PC-3 (cell line): ENCODE results near the gene CYB561D2. TPM values are rescaled to one million over a fixed set of nuclear protein-coding genes. Genes with fewer than 3 reads are reported as not detected.
A peak's percentile ranks its signal among the peaks of the same experiment; 100 is the strongest.

Experiments
- ATAC-seq: fragments of 200-7000 bp; cut with Tn5 transposase; 2 replicates; pipeline ENCODE4 v1.9.1; 2020; ENCODE audit warnings: mild to moderate bottlenecking, moderate library complexity
- BruUV-seq: library from RNA; stranded (reverse); fragments of 400-500 nt; replicated peaks from 2 replicates; lab custom pipeline; 2021; lab: Mats Ljungman, UMichigan
- CTCF ChIA-PET: fragments of 300-600 bp; sonication (Branson Sonifier 250); formaldehyde crosslinking; loops from one replicate; lab custom pipeline; 2022; ENCODE audit warnings: antibody characterized with exemption; lab: Charles Lee
- POLR2A ChIA-PET: fragments of 300-600 bp; sonication (Branson Sonifier 250); formaldehyde crosslinking; loops from one replicate; lab custom pipeline; 2022; ENCODE audit warnings: antibody characterized with exemption; ENCODE audit not compliant: unreplicated experiment; lab: Charles Lee
- DNase-seq: peaks from one replicate; pipeline ENCODE4 v3.0.0-alpha.2; 2015
- H2AFZ ChIP-seq: fragments of 300-600 bp; sonication (generic); 2 replicates; pipeline ENCODE4 v1.6.0; 2016; ENCODE audit warnings: antibody characterized with exemption, low read length
- H3F3A ChIP-seq: fragments of 300-600 bp; sonication (generic); one replicate; pipeline ENCODE4 v1.6.0; 2017; ENCODE audit warnings: antibody characterized with exemption, low read length, control low read depth, mild to moderate bottlenecking; ENCODE audit not compliant: unreplicated experiment
- H3K27ac ChIP-seq: fragments of 300-600 bp; sonication (generic); 2 replicates; pipeline ENCODE4 v1.5.1; 2016; ENCODE audit warnings: mild to moderate bottlenecking, low read length
- H3K27me3 ChIP-seq: fragments of 300-600 bp; sonication (generic); 2 replicates; pipeline ENCODE4 v1.6.1; 2016; ENCODE audit warnings: low read length, mixed read lengths
- H3K36me3 ChIP-seq: fragments of 300-600 bp; sonication (generic); 2 replicates; pipeline ENCODE4 v1.6.1; 2016; ENCODE audit warnings: low read depth, mixed run types, low read length, mixed read lengths
- H3K4me1 ChIP-seq: fragments of 300-600 bp; sonication (generic); 2 replicates; pipeline ENCODE4 v1.5.1; 2016; ENCODE audit warnings: low read length; ENCODE audit not compliant: insufficient read depth
- H3K4me2 ChIP-seq: fragments of 300-600 bp; sonication (generic); 2 replicates; pipeline ENCODE4 v1.6.0; 2016; ENCODE audit warnings: low read length
- H3K4me3 ChIP-seq: fragments of 300-600 bp; sonication (generic); 2 replicates; pipeline ENCODE4 v1.5.1; 2016; ENCODE audit warnings: mild to moderate bottlenecking, low read length, mixed read lengths
- H3K79me2 ChIP-seq: fragments of 300-600 bp; sonication (generic); 2 replicates; pipeline ENCODE4 v1.6.1; 2017; ENCODE audit warnings: low read length, mixed read lengths
- H3K9ac ChIP-seq: fragments of 300-600 bp; sonication (generic); 2 replicates; pipeline ENCODE4 v1.6.0; 2016; ENCODE audit warnings: mild to moderate bottlenecking, low read length
- H3K9me2 ChIP-seq: fragments of 300-600 bp; sonication (generic); replicated peaks from 2 replicates; pipeline ENCODE4 v1.6.1; 2016; ENCODE audit warnings: mixed run types, low read length, mixed read lengths
- H3K9me3 ChIP-seq: fragments of 300-600 bp; sonication (generic); 2 replicates; pipeline ENCODE4 v1.6.1; 2016; ENCODE audit warnings: low read length, mixed read lengths
- H4K20me1 ChIP-seq: fragments of 300-600 bp; sonication (generic); 2 replicates; pipeline ENCODE4 v1.6.1; 2016; ENCODE audit warnings: low read length, mixed read lengths
- CTCF ChIP-seq: fragments of 300-600 bp; sonication (generic); conservative IDR thresholded peaks from 2 replicates; pipeline ENCODE4 v1.5.1; 2017; ENCODE audit warnings: antibody characterized with exemption, low read depth, mild to moderate bottlenecking, low read length
- EZH2 ChIP-seq: fragments of 300-600 bp; sonication (generic); IDR thresholded peaks from one replicate; pipeline ENCODE4 v1.6.1; 2017; ENCODE audit warnings: antibody characterized with exemption, mild to moderate bottlenecking, low read length; ENCODE audit not compliant: unreplicated experiment
- EZH2phosphoT487 ChIP-seq: fragments of 300-600 bp; sonication (generic); IDR thresholded peaks from 2 replicates; pipeline ENCODE4 v1.6.1; 2018; ENCODE audit warnings: mild to moderate bottlenecking, antibody characterized with exemption, low read length, borderline replicate concordance
- intact Hi-C: fragments of 100-400 bp; cut with micrococcal nuclease; formaldehyde crosslinking; loops from 2 replicates; pipeline ENCODE4 v1.9.0; 2023
- total RNA-seq: library from RNA; depleted of rRNA; stranded (reverse); fragments of >200 nt; gene quantifications from 2 replicates; pipeline ENCODE4 v1.2.3, GENCODE V29; 2014

The CYB561D2 gene
- total RNA-seq, 1 experiment from 2014 or later, result 44.3 TPM

GRCh38 chr3:50353245-50354004, 2.8 kb downstream of the CYB561D2 start:
- intact Hi-C loops, result loop anchor here (5.0 kb wide), 2 partner anchors 259 to 1034 kb away; partner anchors contain the start of genes CISH and MANF
- Histone ChIP-seq H2AFZ (no peak overlapping the region), H3K36me3 (peaks cover 34% of the 10 kb centered on the region), H3K79me2 (peaks cover 86% of the 10 kb centered on the region), H3K9me2 (no peaks in the 10 kb centered on the region), H3K4me3 (no peak overlapping the region), H3K27ac (peak overlapping the region; percentile 27; the same call in 1 of the 2 replicates), H3F3A (no peaks in the 10 kb centered on the region), H4K20me1 (peaks cover 33% of the 10 kb centered on the region), H3K4me2 (no peak overlapping the region; the same call in 1 of the 2 replicates), H3K4me1 (peaks cover 59% of the 10 kb centered on the region), H3K9me3 (no peaks in the 10 kb centered on the region), H3K9ac (no peak overlapping the region), H3K27me3 (no peaks in the 10 kb centered on the region)
- no TSS peak for BruUV-seq
- ATAC-seq (no peak), DNase-seq (no peak)
- no peak for TF ChIP-seq EZH2phosphoT487
- TF ChIP-seq CTCF, result no peak
- no peak for TF ChIP-seq EZH2
- ChIA-PET CTCF (interaction anchor here (1.1 kb wide), 2 partner anchors 10 to 32 kb away, joined by 3 to 4 read pairs; no protein-coding TSS in a partner anchor), POLR2A (interaction anchor here (0.7 kb wide), 1 partner anchor 190 kb away, joined by 3 read pairs; no protein-coding TSS in a partner anchor)

GRCh38 chr3:50354186-50354764, 3.6 kb downstream of the CYB561D2 start:
- Histone ChIP-seq H3K27me3 (no peaks in the 10 kb centered on the region), H3K4me1 (peaks cover 57% of the 10 kb centered on the region), H3F3A (no peaks in the 10 kb centered on the region), H3K36me3 (peaks cover 34% of the 10 kb centered on the region), H3K9me2 (no peaks in the 10 kb centered on the region), H3K9me3 (no peaks in the 10 kb centered on the region), H3K27ac (no peak overlapping the region), H3K9ac (no peak overlapping the region), H3K4me2 (no peak overlapping the region), H3K4me3 (no peak overlapping the region), H2AFZ (no peak overlapping the region), H3K79me2 (peaks cover 86% of the 10 kb centered on the region), H4K20me1 (peaks cover 36% of the 10 kb centered on the region)
- CTCF ChIA-PET, result no interaction called here
- POLR2A ChIA-PET, result interaction anchor here (0.7 kb wide), 1 partner anchor 190 kb away, joined by 3 read pairs; no protein-coding TSS in a partner anchor
- BruUV-seq, result no TSS peak
- no peak for TF ChIP-seq EZH2phosphoT487
- TF ChIP-seq EZH2, result no peak
- no peak for TF ChIP-seq CTCF
- DNase-seq (no peak), ATAC-seq (no peak)
- intact Hi-C loops, result loop anchor here (5.0 kb wide), 2 partner anchors 258 to 1033 kb away; partner anchors contain the start of genes CISH and MANF
